Small intestine (tissue), 7 donors: ENCODE results near the gene CUL9. TPM values are rescaled to one million over a fixed set of nuclear protein-coding genes. Genes with fewer than 3 reads are reported as not detected.

Experiments
- DNase-seq, 2 donors: peaks; one replicate each; pipeline versions ENCODE4 v3.0.0 to v3.0.0-alpha.2; 2013
- FAIRE-seq: peaks from 2 replicates; lab custom pipeline; 2012; peaks lifted over from hg19 to GRCh38; lab: Jason Lieb, UNC
- H3K27ac ChIP-seq, 3 donors: one replicate each; pipeline ENCODE4 v1.5.1; 2013; ENCODE audit warnings: low read length in 2 of 3, mild to moderate bottlenecking in 2 of 3, control low read depth in 1 of 3, inconsistent platforms in 1 of 3, low read depth in 1 of 3, moderate library complexity in 1 of 3
- H3K27me3 ChIP-seq, 3 donors: one replicate each; pipeline ENCODE4 v1.6.1; 2013; ENCODE audit warnings: low read length in 3 of 3, inconsistent platforms in 1 of 3; ENCODE audit not compliant: control insufficient read depth in 3 of 3, insufficient read depth in 3 of 3
- H3K36me3 ChIP-seq, 3 donors: one replicate each; pipeline ENCODE4 v1.6.1; 2013; ENCODE audit warnings: low read length in 3 of 3, inconsistent platforms in 1 of 3, low read depth in 1 of 3, mild to moderate bottlenecking in 1 of 3, moderate library complexity in 1 of 3; ENCODE audit not compliant: control insufficient read depth in 3 of 3, insufficient read depth in 2 of 3
- H3K4me1 ChIP-seq, 3 donors: one replicate each; pipeline ENCODE4 v1.6.1; 2013; ENCODE audit warnings: low read length in 2 of 3, inconsistent platforms in 1 of 3, low read depth in 1 of 3, mild to moderate bottlenecking in 1 of 3, moderate library complexity in 1 of 3; ENCODE audit not compliant: control insufficient read depth in 3 of 3, insufficient read depth in 2 of 3
- H3K4me3 ChIP-seq, 3 donors: one replicate each; pipeline ENCODE4 v1.5.1; 2013; ENCODE audit warnings: low read length in 3 of 3, control low read depth in 1 of 3, inconsistent platforms in 1 of 3, low read depth in 1 of 3, mild to moderate bottlenecking in 1 of 3, moderate library complexity in 1 of 3
- H3K9me3 ChIP-seq, 2 donors: one replicate each; pipeline ENCODE4 v1.6.1; 2013; ENCODE audit warnings: low read depth in 1 of 2, low read length in 1 of 2; ENCODE audit not compliant: control insufficient read depth in 2 of 2, insufficient read depth in 1 of 2
- WGBS, 3 donors: extraction: QIAGEN DNeasy Blood & Tissue Kit; methylation state at CpG; one replicate each; pipeline ENCODE4 v1.1.7; 2013; 5-methylcytosine and 5-hydroxymethylcytosine counted together
- polyA plus RNA-seq, 4 donors: library from polyadenylated mRNA; stranded (reverse) in 3 of 4; unstranded in 1 of 4; fragments of 200-250 nt in 3 of 4; fragments of 120-200 nt in 1 of 4; gene quantifications; one replicate each; pipeline versions ENCODE4 v1.2.1 to v1.2.3, GENCODE V29; 2013
- donor health status: healthy with polysubstance abuse.
- donor health status: control.
- donor health status: control.
- donor health status: Bipolar disorder and iron deficiency.
- donor health status: healthy.

The CUL9 gene
- polyA plus RNA-seq, 4 donors: 22.2 to 86.2 (median 52.5) TPM

GRCh38 chr6:43261198-43261597, 79.2 kb downstream of the CUL9 start:
- 84 to 89% (median 84%) methylated on average over 5 of the region's 5 CpGs for WGBS, 3 donors
- Histone ChIP-seq H3K4me3 (no peak overlapping the region), H3K4me1 (peaks cover 0 to 40% (median 0%) of the 10 kb centered on the region in 3 donors), H3K27me3 (no peaks in the 10 kb centered on the region), H3K36me3 (peaks cover 0 to 8% (median 0%) of the 10 kb centered on the region in 3 donors), H3K27ac (no peak overlapping the region), H3K9me3 (no peaks in the 10 kb centered on the region)
- FAIRE-seq (no peak), DNase-seq (no peak)

GRCh38 chr6:43262000-43262779, 80.2 kb downstream of the CUL9 start:
- peak; percentile 24 to 87 for DNase-seq
- Histone ChIP-seq H3K27me3 (no peaks in the 10 kb centered on the region), H3K27ac (peak overlapping the region in 1 of 3 donors; percentile 75), H3K9me3 (no peaks in the 10 kb centered on the region), H3K4me3 (no peak overlapping the region), H3K36me3 (peaks cover 0 to 8% (median 0%) of the 10 kb centered on the region in 3 donors), H3K4me1 (peaks cover 0 to 46% (median 0%) of the 10 kb centered on the region in 3 donors)
- FAIRE-seq: no peak
- 62 to 74% (median 70%) methylated on average over 14 of the region's 14 CpGs for WGBS, 3 donors

GRCh38 chr6:43262780-43263313, 80.9 kb downstream of the CUL9 start:
- FAIRE-seq (no peak), DNase-seq (no peak)
- Histone ChIP-seq H3K36me3 (peaks cover 0 to 8% (median 0%) of the 10 kb centered on the region in 3 donors), H3K4me3 (no peak overlapping the region), H3K4me1 (peaks cover 0 to 53% (median 0%) of the 10 kb centered on the region in 3 donors), H3K9me3 (no peaks in the 10 kb centered on the region), H3K27me3 (no peaks in the 10 kb centered on the region), H3K27ac (peak overlapping the region in 1 of 3 donors; percentile 75)
- 88 to 90% (median 89%) methylated on average over 23 to 39 of the region's 39 CpGs for WGBS, 3 donors

- Histone ChIP-seq H3K27ac (no peak overlapping the region), H3K27me3 (no peaks in the 10 kb centered on the region), H3K4me1 (peaks cover 4 to 60% (median 6%) of the 10 kb centered on the region in 3 donors), H3K9me3 (no peaks in the 10 kb centered on the region), H3K4me3 (no peak overlapping the region), H3K36me3 (peaks cover 0 to 8% (median 0%) of the 10 kb centered on the region in 3 donors)
- WGBS, 3 donors: 48 to 52% (median 50%) methylated on average over 12 of the region's 12 CpGs
- peak; percentile 87 to 88 for DNase-seq
- FAIRE-seq: no peak
These were observed 81.5 kb downstream of the CUL9 start for GRCh38 chr6:43263314-43264178.

- FAIRE-seq (no peak), DNase-seq (no peak)
- Histone ChIP-seq H3K9me3 (no peaks in the 10 kb centered on the region), H3K27ac (no peak overlapping the region), H3K27me3 (no peaks in the 10 kb centered on the region), H3K36me3 (peaks cover 0 to 8% (median 0%) of the 10 kb centered on the region in 3 donors), H3K4me1 (peaks cover 4 to 71% (median 9%) of the 10 kb centered on the region in 3 donors), H3K4me3 (no peak overlapping the region)
- 73 to 84% (median 75%) methylated on average over 5 of the region's 5 CpGs for WGBS, 3 donors
These were observed 82.7 kb downstream of the CUL9 start for GRCh38 chr6:43264599-43265145.

GRCh38 chr6:43265564-43265963, 83.6 kb downstream of the CUL9 start:
- Histone ChIP-seq H3K27ac (peak overlapping the region in 1 of 3 donors; percentile 2), H3K36me3 (peaks cover 0 to 8% (median 0%) of the 10 kb centered on the region in 3 donors), H3K4me1 (peaks cover 4 to 80% (median 11%) of the 10 kb centered on the region in 3 donors), H3K4me3 (no peak overlapping the region), H3K27me3 (no peaks in the 10 kb centered on the region), H3K9me3 (no peaks in the 10 kb centered on the region)
- FAIRE-seq: no peak
- WGBS, 3 donors: 85 to 90% (median 86%) methylated on average over 6 of the region's 6 CpGs
- DNase-seq: no peak

GRCh38 chr6:43267619-43268354, 85.8 kb downstream of the CUL9 start:
- DNase-seq: peak; percentile 78 to 89
- Histone ChIP-seq H3K27ac (peak overlapping the region; percentile 13 to 98 (median 96)), H3K36me3 (peaks cover 0 to 8% (median 0%) of the 10 kb centered on the region in 3 donors), H3K27me3 (no peaks in the 10 kb centered on the region), H3K9me3 (no peaks in the 10 kb centered on the region), H3K4me3 (no peak overlapping the region), H3K4me1 (peaks cover 11 to 89% (median 12%) of the 10 kb centered on the region in 3 donors)
- FAIRE-seq: no peak
- 25 to 64% (median 36%) methylated on average over 7 of the region's 7 CpGs for WGBS, 3 donors
